Activated naive CD4-positive, alpha-beta T cell treated with anti-CD3 and anti-CD28 coated beads for 36 hours (primary cell): ENCODE results near the gene CFAP210. TPM values are rescaled to one million over a fixed set of nuclear protein-coding genes. Genes with fewer than 3 reads are reported as not detected.

ENCODE experiments used
- CTCF ChIA-PET: fragments of 350-600 bp; sonication (Branson Sonifier 250); formaldehyde crosslinking; loops from one replicate; lab custom pipeline; 2021; ENCODE audit warnings: antibody characterized with exemption; lab: Charles Lee
- DNase-seq: peaks from one replicate; pipeline ENCODE4 v3.0.0-alpha.2; 2020
- H3K27ac Mint-ChIP-seq: one replicate; pipeline ENCODE4 v1.8.0; 2021; ENCODE audit warnings: mild to moderate bottlenecking, mixed read lengths
- H3K27me3 Mint-ChIP-seq: one replicate; pipeline ENCODE4 v1.8.0; 2021; ENCODE audit warnings: low read depth, mixed read lengths
- H3K36me3 Mint-ChIP-seq: one replicate; pipeline ENCODE4 v1.8.0; 2021; ENCODE audit warnings: low read depth, mixed read lengths
- H3K4me1 Mint-ChIP-seq: one replicate; pipeline ENCODE4 v1.8.0; 2021; ENCODE audit warnings: low read depth, mixed read lengths
- H3K4me3 Mint-ChIP-seq: one replicate; pipeline ENCODE4 v1.8.0; 2021; ENCODE audit warnings: mild to moderate bottlenecking, moderate library complexity, mixed read lengths
- H3K9me3 Mint-ChIP-seq: one replicate; pipeline ENCODE4 v1.8.0; 2021; ENCODE audit warnings: mixed read lengths
- intact Hi-C: fragments of 100-400 bp; cut with micrococcal nuclease; formaldehyde crosslinking; loops from one replicate; pipeline ENCODE4 v1.15.1; 2023
- total RNA-seq, 2 experiments: library from RNA; stranded (reverse); gene quantifications; one replicate each; pipeline ENCODE4 v1.2.3, GENCODE V29; 2021

The CFAP210 gene
- total RNA-seq, 2 experiments from 2014 or later: not detected

DNA sequence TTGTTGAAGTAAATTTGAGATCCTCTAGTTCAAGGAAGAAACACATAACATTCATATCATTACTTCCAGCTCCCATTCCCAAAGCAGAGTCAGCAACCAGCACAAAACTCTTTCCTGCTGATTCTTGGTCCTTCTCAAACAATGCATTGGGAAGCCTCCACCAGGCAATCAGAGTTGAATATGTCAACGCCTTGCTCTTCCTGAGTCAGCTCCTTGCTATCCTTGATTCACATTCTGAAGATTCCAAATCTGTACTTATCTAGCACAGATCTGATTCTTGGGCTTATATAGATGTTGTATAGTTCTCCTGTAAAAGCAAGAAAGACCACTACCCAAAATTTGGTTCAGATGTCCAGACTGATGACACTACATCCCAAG, 29.6 kb downstream of the CFAP210 start:
- Mint-ChIP-seq H3K4me1 (no peaks in the 10 kb centered on the region), H3K9me3 (no peaks in the 10 kb centered on the region), H3K27me3 (peaks cover 2% of the 10 kb centered on the region), H3K36me3 (no peaks in the 10 kb centered on the region), H3K27ac (no peak overlapping the region), H3K4me3 (no peak overlapping the region)
- DNase-seq: no peak
- CTCF ChIA-PET: interaction anchor here (0.7 kb wide), 1 partner anchor 313 kb away, joined by 4 read pairs; no protein-coding TSS in a partner anchor
- intact Hi-C loops: no loop called here

DNA sequence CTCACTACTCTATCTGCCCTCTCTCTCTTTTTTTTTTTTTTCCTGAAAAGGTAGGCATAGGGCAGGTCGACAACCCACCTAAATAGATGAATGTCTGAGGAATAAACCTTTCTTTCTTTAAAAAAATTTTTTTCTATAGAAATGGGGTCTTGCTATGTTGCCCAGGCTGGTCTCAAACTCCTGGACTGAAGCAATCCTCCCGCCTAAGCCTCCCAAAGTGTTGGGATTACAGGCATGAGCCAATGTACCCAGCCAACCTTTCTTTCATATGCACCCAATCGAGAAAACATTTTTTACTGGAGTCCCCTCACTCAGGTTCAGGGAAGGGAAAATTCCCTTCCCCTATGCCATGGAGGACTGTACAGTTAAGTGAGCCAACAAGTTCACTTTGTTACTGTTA, 31.0 kb downstream of the CFAP210 start:
- Mint-ChIP-seq H3K27ac (no peak overlapping the region), H3K4me1 (no peaks in the 10 kb centered on the region), H3K36me3 (no peaks in the 10 kb centered on the region), H3K4me3 (no peak overlapping the region), H3K9me3 (no peaks in the 10 kb centered on the region), H3K27me3 (peaks cover 2% of the 10 kb centered on the region)
- intact Hi-C loops: no loop called here
- DNase-seq: no peak
- CTCF ChIA-PET: no interaction called here

DNA sequence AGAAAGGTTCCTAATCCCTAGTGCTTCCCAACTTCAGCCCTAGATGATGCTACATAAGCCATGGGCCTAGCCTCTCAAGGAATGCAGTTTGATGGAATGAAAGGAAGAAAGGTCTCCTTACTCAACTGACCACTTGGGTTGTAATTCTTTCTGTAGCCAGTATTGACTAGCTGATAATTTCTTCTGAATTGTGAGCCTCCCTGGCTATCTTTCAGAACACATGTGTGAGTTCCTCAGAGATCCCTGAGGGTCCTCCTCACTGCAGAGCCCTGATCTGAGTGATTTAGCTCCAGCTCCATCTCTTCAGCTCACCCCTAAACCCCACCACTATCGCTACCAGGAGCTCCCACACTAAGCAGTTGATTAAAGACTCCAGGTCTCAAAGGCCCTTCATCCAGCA, 31.5 kb downstream of the CFAP210 start:
- no peak overlapping the region for H3K27ac Mint-ChIP-seq
- peaks cover 2% of the 10 kb centered on the region for H3K27me3 Mint-ChIP-seq
- no peaks in the 10 kb centered on the region for H3K4me1 Mint-ChIP-seq
- DNase-seq: no peak
- CTCF ChIA-PET: no interaction called here
- H3K36me3 Mint-ChIP-seq: no peaks in the 10 kb centered on the region
- no peak overlapping the region for H3K4me3 Mint-ChIP-seq
- H3K9me3 Mint-ChIP-seq: no peaks in the 10 kb centered on the region
- intact Hi-C loops: no loop called here

DNA sequence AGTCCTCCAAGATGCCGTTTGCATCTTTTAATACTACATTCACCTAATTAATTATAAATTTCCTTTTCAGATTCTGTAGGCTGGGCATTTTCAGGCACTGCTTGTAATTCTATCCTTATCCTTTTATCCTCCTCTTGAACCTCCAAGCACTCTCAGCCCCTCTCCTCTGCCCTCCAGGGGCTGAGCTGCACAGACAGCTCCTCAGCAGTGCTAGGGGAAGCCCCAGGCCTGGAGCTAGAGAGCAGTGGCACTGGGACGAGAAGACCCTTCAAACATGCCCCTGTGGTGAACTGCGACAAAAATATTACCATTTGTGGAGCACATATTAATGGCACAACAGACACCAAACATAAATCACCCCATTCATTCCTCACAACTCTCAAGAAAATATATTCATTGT, 32.9 kb downstream of the CFAP210 start:
- intact Hi-C loops: no loop called here
- no peaks in the 10 kb centered on the region for H3K4me1 Mint-ChIP-seq
- no peaks in the 10 kb centered on the region for H3K36me3 Mint-ChIP-seq
- DNase-seq: no peak
- no peaks in the 10 kb centered on the region for H3K9me3 Mint-ChIP-seq
- H3K4me3 Mint-ChIP-seq: no peak overlapping the region
- CTCF ChIA-PET: no interaction called here
- peaks cover 2% of the 10 kb centered on the region for H3K27me3 Mint-ChIP-seq
- H3K27ac Mint-ChIP-seq: no peak overlapping the region

DNA sequence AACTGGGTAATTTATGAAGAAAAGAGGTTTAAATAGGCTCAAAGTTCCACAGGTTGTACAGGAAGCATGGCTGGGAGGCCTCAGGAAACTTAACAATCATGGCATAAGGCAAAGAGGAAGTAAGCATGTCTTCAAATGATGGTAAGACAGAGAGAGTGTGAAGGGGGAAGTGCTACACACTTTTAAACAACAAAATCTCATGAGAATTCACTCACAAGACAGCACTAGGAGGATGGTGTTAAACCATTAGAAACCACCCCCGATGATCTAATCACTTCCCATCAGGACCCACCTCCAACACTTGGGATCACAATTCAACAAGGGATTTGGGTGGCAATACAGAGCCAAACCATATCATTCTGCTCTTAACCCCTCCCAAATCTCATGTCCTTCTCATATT, 34.9 kb downstream of the CFAP210 start:
- CTCF ChIA-PET: no interaction called here
- H3K36me3 Mint-ChIP-seq: no peaks in the 10 kb centered on the region

DNA sequence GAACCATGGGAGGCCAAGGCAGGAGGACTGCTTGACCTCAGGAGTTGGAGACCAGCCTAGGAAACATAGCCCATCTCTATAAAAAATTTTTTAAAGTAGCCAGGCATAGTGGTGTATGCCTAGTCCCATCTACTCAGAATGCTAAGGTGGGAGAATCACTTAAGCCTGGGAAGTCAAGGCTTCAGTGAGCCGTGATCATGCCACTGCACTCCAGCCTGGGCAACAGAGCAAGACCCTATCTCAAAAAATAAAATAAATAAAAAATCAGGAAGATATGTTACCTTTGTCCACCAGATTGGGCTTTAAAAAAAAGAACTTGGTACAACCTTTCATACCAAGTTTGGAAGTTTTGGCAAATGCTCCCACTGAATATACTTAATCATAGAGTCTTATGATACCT, 35.3 kb downstream of the CFAP210 start:
- H3K4me1 Mint-ChIP-seq: no peaks in the 10 kb centered on the region
- no peaks in the 10 kb centered on the region for H3K9me3 Mint-ChIP-seq
- intact Hi-C loops: no loop called here
- peaks cover 8% of the 10 kb centered on the region for H3K27me3 Mint-ChIP-seq
- DNase-seq: no peak
- no peak overlapping the region for H3K4me3 Mint-ChIP-seq
- H3K27ac Mint-ChIP-seq: no peak overlapping the region
- no peaks in the 10 kb centered on the region for H3K36me3 Mint-ChIP-seq
- CTCF ChIA-PET: no interaction called here

More for the DNA sequence above, 34.9 kb downstream of the CFAP210 start:
- H3K9me3 Mint-ChIP-seq: no peaks in the 10 kb centered on the region
- DNase-seq: no peak
- H3K4me3 Mint-ChIP-seq: no peak overlapping the region
- intact Hi-C loops: no loop called here
- H3K4me1 Mint-ChIP-seq: no peaks in the 10 kb centered on the region
- no peak overlapping the region for H3K27ac Mint-ChIP-seq
- H3K27me3 Mint-ChIP-seq: peaks cover 8% of the 10 kb centered on the region

DNA sequence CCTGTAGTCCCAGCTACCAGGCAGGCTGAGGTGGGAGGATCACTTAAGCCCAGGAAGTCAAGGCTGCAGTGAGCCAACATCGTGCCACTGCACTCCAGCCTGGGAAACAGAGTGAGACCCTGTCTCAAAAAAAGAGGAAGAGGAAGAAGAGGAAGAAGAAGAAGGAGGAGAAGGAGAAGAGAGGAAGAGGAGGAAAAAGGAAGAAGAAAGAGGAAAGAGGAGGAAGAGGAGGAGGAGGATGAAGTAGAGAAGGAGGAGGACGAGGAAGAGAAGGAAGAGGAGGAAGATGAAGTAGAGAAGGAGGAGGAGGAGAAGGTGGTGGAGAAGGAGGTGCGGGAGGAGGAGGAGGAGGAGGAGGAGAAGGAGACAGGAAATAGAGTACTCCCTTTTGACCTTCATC, 38.0 kb downstream of the CFAP210 start:
- intact Hi-C loops: no loop called here
- H3K27me3 Mint-ChIP-seq: peaks cover 12% of the 10 kb centered on the region
- H3K4me1 Mint-ChIP-seq: no peaks in the 10 kb centered on the region
- no peak for DNase-seq
- CTCF ChIA-PET: no interaction called here
- no peaks in the 10 kb centered on the region for H3K36me3 Mint-ChIP-seq
- H3K9me3 Mint-ChIP-seq: no peaks in the 10 kb centered on the region
- H3K4me3 Mint-ChIP-seq: no peak overlapping the region
- H3K27ac Mint-ChIP-seq: no peak overlapping the region

DNA sequence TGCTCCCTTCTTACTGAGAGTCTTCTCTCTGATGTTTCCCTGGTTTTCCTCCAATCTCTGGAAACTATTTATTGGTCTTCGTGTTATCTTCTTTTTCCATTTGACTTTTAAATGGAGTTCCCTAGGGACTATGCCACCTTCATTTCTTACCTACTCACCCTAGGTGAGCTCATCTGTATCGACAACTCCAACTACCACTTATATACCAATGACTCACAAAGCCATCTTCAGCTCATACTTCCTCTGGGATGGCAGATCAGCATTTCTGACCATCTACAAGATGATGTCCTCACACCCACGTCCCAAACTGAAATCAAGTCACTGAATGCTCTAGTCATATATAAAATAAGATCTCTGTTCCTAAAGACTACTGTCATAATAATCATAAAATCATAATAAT, 40.6 kb downstream of the CFAP210 start:
- H3K27me3 Mint-ChIP-seq: peaks cover 17% of the 10 kb centered on the region
- DNase-seq: no peak
- no peaks in the 10 kb centered on the region for H3K36me3 Mint-ChIP-seq
- H3K4me3 Mint-ChIP-seq: no peak overlapping the region
- H3K27ac Mint-ChIP-seq: no peak overlapping the region
- CTCF ChIA-PET: interaction anchor here (1.2 kb wide), 1 partner anchor 275 kb away, joined by 3 read pairs; no protein-coding TSS in a partner anchor
- no peaks in the 10 kb centered on the region for H3K9me3 Mint-ChIP-seq
- intact Hi-C loops: no loop called here
- H3K4me1 Mint-ChIP-seq: no peaks in the 10 kb centered on the region

DNA sequence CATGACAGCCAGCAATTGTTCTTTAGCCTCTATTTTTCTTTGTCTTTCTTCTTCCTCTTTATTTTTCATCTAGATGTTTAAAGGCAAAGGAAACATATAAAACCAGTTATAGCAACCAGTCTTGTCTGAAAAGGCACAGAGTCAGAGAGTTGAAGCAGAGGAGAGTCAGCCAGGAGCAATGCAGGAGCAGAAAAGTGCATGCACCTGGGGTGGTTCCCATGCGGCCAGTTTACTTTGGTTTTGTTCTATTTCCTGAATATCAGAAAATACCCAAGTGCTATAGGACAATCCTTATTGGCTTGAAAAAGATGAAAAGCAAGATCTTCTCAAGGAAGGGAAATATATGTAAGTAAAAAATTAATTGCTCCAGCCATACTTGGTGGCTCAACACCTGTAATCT, 44.9 kb downstream of the CFAP210 start:
- H3K27ac Mint-ChIP-seq: no peak overlapping the region
- H3K27me3 Mint-ChIP-seq: peaks cover 11% of the 10 kb centered on the region
- no peaks in the 10 kb centered on the region for H3K36me3 Mint-ChIP-seq
- CTCF ChIA-PET: no interaction called here
- H3K4me3 Mint-ChIP-seq: no peak overlapping the region
- intact Hi-C loops: loop anchor here (10.0 kb wide), 1 partner anchor 276 kb away; no protein-coding TSS in a partner anchor
- H3K9me3 Mint-ChIP-seq: no peaks in the 10 kb centered on the region
- no peak for DNase-seq
- H3K4me1 Mint-ChIP-seq: no peaks in the 10 kb centered on the region

DNA sequence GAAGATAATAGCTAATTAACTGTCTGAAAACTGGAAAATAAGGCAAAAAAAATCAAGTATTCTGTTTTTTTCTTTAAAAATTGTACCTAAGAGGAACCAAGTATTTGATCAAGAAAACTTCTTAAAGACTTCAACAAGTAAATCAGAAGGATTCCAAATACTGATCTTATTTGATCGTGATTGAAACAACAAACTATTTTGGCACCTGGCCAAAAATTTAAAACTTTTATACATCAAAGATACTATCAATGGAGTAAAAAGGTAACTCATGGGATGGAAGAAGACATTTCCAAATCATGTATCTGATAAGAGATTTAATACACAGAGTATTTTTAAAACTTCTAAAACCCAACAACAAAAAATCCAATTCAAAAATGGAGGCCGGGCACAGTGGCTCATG, 46.7 kb downstream of the CFAP210 start:
- H3K9me3 Mint-ChIP-seq: no peaks in the 10 kb centered on the region
- no peak for DNase-seq
- no peaks in the 10 kb centered on the region for H3K4me1 Mint-ChIP-seq
- H3K27ac Mint-ChIP-seq: no peak overlapping the region
- CTCF ChIA-PET: no interaction called here
- H3K36me3 Mint-ChIP-seq: no peaks in the 10 kb centered on the region
- intact Hi-C loops: loop anchor here (10.0 kb wide), 1 partner anchor 277 kb away; no protein-coding TSS in a partner anchor
- H3K4me3 Mint-ChIP-seq: no peak overlapping the region
- peaks cover 6% of the 10 kb centered on the region for H3K27me3 Mint-ChIP-seq

DNA sequence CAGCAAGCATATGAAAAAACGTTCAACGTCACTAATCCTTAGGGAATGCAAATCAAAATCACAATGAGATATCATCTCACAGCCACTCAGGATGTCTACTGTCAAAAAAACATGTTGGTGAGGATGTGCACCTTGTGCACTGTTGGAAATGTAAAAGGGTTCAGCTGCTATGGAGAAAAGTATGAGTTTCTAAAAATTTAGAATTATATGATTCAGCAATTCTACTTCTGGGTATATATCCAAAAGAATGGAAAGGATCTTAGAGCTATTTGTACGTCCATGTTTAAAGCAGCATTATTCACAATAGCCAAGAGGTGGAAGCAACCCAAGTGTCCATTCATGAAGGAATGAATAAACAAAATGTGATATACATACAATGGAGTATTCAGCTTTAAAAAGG, 50.0 kb downstream of the CFAP210 start:
- DNase-seq: no peak
- H3K27me3 Mint-ChIP-seq: no peaks in the 10 kb centered on the region
- intact Hi-C loops: loop anchor here (10.0 kb wide), 1 partner anchor 281 kb away; no protein-coding TSS in a partner anchor
- no peak overlapping the region for H3K27ac Mint-ChIP-seq
- H3K4me1 Mint-ChIP-seq: no peaks in the 10 kb centered on the region
- no peak overlapping the region for H3K4me3 Mint-ChIP-seq
- peaks cover 6% of the 10 kb centered on the region for H3K36me3 Mint-ChIP-seq
- H3K9me3 Mint-ChIP-seq: peaks cover 4% of the 10 kb centered on the region
- CTCF ChIA-PET: interaction anchor here (1.4 kb wide), 1 partner anchor 10 kb away, joined by 4 read pairs; no protein-coding TSS in a partner anchor

DNA sequence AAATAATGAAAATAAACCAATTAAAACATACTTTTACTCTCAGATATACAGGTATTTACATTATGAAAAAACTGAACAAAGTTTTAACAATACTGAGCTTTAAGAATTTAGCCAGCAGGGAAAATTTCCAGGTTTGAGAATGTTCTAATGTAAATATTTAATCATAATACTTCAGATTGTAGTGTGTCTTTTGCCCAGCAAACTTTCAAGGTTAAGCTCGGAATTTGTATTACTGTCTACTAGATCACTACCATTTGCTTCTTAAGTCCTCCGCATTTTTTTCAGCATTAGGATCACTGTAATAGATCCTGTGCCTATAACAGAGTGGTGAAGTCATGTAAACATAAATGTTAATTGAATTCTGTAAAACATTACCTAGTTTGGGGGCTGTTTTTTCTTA, 52.7 kb downstream of the CFAP210 start:
- H3K9me3 Mint-ChIP-seq: peaks cover 4% of the 10 kb centered on the region
- no peaks in the 10 kb centered on the region for H3K4me1 Mint-ChIP-seq
- CTCF ChIA-PET: no interaction called here
- no peak for DNase-seq
- H3K27me3 Mint-ChIP-seq: no peaks in the 10 kb centered on the region
- intact Hi-C loops: loop anchor here (10.0 kb wide), 1 partner anchor 283 kb away; no protein-coding TSS in a partner anchor
- peaks cover 11% of the 10 kb centered on the region for H3K36me3 Mint-ChIP-seq
- no peak overlapping the region for H3K4me3 Mint-ChIP-seq
- H3K27ac Mint-ChIP-seq: no peak overlapping the region

DNA sequence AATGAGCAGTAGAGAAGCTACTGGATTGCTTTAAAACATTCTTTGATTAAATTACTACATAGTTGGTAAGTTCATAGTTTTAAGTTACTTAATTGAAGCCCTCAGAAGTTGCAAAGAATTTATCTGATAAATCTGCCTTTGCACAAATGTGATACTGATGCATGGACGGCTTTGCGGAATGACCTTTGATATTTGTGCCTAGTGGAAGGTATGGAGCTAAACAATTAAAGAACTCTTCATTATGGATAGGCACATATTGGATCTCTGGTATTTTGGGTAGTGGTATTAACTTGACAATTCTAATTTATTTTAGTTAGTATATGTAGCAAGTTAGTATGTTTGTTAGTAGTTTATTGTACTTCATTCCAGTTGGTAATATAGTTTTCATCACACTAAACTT, 54.1 kb downstream of the CFAP210 start:
- H3K4me1 Mint-ChIP-seq: no peaks in the 10 kb centered on the region
- no peak for DNase-seq
- H3K27ac Mint-ChIP-seq: no peak overlapping the region
- CTCF ChIA-PET: interaction anchor here (0.6 kb wide), 1 partner anchor 131 kb away, joined by 3 read pairs; the partner anchor contains the start of gene KLHL41
- H3K9me3 Mint-ChIP-seq: peaks cover 4% of the 10 kb centered on the region
- intact Hi-C loops: loop anchor here (10.0 kb wide), 1 partner anchor 285 kb away; no protein-coding TSS in a partner anchor
- H3K27me3 Mint-ChIP-seq: no peaks in the 10 kb centered on the region
- peaks cover 11% of the 10 kb centered on the region for H3K36me3 Mint-ChIP-seq
- no peak overlapping the region for H3K4me3 Mint-ChIP-seq
